Suppressor macrophage treated with lipopolysaccharide for 1 hour (primary cell): ENCODE data around the gene FGF22.
"Not testable (repeated sequence)": the region's sequence is repeated elsewhere in the genome, so short reads cannot be mapped to it uniquely, and the experiment has no call there.

Source experiments
- DNase-seq, 3 donors: peaks; one replicate each; pipeline ENCODE4 v3.0.0-alpha.2; 2020 to 2022

Gene FGF22

DNA sequence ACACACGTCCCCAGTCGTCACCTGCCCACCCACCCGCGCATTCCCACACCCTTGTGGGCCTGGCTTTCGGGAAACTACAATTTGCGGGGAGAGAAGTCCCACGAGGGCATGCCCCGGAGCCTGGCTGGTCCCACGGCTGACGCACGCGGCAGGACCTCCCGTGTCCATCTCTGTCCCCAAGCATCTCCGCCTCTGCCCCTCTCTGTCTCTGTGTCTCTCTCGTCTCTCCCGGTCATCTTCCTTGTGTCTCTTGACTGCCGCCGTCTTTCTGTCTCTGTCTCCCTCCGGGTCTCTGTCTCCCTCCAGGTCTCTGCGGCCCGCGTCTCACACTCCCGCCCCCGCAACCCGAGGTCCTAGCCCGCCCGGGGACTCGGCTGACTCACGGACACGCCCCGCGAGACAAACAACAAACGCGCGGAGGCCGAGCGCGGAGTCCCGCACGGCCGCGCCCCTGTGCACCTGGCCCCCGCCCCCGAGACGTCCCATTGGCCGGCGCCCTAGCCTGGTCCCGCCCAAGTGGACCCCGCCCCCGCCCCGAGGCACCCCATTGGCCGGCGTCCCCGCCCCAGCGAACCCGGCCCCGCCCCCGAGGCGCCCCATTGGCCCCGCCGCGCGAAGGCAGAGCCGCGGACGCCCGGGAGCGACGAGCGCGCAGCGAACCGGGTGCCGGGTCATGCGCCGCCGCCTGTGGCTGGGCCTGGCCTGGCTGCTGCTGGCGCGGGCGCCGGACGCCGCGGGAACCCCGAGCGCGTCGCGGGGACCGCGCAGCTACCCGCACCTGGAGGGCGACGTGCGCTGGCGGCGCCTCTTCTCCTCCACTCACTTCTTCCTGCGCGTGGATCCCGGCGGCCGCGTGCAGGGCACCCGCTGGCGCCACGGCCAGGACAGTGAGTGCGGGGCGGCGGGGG lies at the start of gene FGF22:
Gene FGF22 (plus strand): TSS at position 627 of the 908 bp plus-strand sequence. CDS start 47 bp downstream, at position 674.
- peak; percentile 92 to 99 (median 99) for DNase-seq

DNA sequence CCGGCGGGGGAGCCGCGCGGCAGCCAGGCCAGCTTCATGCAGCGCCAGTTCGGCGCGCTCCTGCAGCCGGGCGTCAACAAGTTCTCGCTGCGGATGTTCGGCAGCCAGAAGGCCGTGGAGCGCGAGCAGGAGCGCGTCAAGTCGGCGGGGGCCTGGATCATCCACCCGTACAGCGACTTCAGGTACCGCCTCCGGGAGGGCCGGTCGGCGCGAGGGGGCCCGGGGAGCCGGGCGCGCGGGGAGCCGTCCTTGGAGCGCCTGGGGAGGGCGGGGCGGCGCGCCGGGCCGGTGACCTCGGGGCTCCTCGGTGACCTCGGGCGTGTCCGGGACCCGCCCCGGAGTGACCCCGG lies 49.3 kb upstream of the FGF22 start:
- peak in 1 of 3 donors; percentile 53 for DNase-seq

DNA sequence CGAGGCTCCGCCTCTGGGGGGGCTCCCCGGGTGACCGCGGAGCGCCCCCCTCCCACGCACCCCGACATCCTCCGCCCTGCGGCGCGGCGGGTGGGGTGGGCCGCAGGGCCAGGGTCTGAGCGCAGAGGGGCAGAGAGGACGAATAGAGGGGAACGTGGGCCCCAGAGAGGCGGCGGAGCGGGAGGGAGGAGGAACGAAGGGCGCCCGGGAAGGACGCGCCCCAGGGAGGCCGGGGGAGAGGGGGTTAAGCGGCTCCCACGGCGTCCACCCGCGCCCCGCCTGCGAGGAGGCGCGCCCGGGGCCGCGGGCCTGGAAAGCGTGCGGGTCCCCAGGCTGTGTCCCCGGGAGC lies 49.0 kb upstream of the FGF22 start:
- no peak for DNase-seq

DNA sequence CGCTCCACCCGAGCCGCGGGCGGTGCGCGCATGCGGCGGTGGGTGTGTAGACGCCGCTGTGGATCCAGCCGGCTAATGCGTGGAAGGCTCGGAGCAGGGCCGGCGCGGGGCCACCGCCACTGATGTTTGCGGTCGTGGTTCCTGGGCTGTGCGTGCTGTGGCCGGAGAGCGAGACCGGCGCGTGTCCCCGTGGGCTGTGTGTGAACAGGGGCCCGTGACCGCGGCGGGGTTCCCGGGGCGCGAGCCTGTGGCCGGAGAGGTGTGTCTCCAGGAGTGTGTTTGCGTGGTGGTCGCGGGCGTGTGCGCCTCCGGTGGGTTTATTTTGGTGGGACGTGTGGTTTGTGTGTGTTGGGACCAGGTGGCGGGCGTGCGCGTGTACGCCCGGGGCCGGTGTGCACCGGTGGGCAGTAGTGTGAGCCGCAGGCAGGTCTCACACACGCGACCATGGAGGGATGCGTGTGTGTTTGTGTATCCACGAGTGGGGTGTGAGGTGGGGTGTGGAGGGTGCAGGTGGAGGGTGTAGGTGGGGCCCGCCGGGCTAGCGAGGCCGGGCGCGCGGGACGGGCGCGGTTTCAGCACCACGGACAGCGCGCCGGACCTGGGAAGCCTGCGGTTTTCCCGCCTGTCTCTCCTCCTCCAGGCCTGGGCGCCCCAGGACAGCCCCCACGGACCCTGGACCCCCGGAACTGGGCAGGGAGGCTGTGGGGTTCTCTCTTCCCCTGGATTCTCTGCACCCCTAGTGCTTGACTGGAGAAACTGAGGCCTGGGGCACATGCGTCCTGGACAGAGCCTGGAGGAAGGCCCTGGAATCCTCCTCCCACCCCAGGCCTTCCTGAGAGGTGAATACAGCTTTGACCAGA lies 48.4 kb upstream of the FGF22 start:
- peak in 2 of 3 donors; percentile 42 to 73 for DNase-seq

DNA sequence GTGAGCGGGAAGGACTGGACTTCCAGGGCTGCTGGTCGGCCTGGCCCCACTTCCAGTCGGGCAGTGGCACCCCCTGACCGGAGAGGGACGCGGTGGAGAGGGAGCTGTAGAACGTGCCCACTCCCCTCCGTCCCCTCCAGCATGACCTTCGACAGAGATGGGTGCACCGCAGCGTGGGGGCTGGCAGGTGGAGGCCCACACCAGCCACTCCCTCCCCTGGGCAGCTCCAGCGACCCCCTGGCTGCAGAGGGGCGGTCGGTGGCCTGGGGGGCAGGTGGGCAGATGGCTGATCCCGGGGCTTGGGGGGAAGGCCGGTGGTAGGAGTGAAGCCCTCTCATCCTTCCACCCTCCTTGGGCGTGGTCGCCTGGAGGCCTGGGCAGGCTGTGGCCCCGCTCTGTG lies 47.6 kb upstream of the FGF22 start:
- DNase-seq, result no peak

DNA sequence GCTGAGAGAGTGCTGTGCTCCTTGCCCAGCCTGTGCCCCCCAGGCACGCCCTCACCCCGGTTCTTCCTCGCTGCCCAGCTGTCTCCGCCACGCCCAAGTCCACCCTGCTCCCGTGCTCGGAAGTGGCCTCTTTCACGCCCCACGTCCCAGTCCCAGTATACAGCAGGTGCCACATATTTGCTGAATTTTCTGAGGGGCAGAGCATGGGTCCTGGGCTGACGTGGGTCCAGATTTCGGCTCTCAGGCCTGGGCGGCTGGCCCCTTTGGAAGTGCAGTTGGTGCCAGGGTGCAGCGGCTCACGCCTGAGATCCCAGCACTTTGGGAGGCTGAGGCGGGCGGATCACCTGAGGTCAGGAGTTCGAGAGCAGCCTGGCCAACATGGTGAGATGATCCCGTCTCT lies 46.6 kb upstream of the FGF22 start:
- DNase-seq, result no peak

DNA sequence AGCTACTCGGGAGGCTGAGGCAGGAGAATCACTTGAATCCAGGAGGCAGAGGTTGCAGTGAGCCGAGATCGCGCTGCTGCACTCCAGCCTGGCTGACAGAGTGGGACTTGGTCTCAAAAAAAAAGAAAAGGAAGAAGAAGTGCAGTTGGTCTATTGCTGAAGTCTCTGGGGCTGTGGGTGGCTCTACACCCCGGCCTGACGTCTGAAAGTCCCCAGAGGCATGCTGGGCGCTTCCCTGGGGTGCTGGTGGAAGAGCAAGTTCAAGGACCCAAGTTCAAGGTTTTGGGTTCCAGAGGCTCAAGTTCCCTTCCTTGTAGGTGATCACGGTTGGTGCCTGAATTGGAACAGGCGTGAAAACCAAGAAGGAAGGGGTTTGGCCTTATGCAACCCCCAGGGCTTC lies 46.2 kb upstream of the FGF22 start:
- peak in 1 of 3 donors; percentile 49 for DNase-seq

DNA sequence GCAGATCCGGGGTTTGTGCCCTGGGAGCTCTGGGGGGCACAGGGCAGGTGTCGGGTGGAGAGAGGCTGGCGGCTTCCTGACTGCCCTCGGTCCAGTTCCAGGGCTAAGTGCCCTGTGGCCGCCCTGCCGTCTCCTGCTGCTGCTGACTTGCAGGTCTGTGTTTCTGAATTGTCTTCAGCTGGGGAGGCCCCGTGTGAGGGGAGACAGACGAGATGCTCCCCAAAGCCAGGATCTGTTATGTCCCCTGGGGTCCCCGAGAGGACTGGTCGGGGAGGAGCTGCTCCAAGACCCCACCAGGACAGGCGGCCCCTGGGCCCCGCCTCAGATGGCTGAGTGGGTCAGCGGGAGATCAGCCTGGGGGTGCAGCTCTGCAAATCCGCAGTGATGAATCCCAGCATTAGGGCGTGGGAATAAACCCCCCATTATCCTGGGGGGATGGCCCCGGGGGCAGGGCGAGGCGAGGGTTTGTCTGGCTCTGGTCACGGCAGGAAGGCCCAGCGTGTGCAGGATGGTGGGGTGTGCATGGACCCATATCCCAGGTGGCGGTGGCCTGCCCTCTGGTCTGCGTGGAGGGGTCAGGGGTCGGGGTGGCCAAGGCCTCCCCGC lies 45.3 kb upstream of the FGF22 start:
- no peak for DNase-seq

DNA sequence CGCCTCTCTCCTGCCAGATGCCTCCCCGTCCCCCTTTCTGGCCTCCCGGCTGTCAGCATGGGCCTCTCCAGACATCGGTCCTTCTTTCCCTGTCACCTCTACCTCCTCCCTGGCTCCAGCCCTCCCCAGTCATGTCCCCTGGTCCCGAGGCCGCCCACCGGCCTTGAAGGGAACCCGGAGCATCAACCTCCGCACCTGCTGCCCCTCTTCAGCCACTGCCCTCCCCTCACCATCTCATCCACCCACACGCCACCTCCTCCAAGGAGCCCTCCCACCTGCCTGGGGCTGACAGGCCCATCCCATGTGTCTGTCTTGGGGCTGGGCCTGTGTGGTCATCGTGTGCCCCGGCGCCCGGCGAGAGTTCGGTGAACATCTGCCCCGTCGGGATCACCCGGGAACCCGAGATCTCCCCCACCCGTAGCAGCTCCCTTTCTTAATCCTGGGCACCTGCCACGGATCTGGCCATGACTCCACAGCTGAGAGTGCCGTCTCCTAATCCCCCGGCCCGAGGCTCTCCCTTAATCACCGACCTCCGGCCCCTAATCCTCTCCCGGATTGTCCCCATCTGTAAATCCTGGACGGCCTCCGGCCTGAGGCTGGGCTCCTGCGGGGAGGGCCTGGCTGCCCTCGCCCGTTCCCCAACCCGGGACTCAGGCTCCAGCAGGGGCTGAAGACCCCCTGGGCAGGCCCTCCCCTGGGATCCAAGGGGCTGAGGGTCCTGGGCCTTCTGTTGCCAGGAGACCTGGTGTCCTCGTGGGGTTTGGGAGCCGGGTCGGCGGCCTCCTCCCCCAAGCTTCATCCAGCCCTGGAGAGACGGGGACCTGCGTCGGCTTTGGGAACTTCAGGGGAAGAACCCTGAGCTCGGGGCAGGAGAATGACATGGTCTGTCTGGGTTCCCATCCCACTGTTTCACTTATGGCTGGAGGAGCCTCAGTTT lies 44.1 kb upstream of the FGF22 start:
- DNase-seq, result no peak

DNA sequence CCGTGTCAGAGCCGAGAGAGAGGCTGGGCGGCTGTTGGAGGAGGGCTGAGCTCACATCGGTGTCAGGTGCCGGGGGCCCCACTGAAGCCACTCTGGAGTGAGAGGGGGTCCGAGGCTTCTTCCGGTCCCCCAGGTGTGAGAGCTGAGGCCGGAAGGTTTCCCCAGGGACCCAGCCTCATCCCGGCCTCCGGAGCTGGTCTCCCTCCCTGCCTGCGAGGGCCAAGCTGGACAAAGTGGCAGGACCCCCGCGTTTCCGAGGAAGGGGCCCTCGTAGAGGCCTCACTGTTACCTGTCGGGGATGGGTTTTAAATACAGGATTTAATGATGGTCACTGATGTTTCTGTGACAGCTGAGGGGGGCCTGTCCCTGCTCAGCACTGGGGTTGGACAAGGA lies 43.4 kb upstream of the FGF22 start:
- DNase-seq, result no peak

DNA sequence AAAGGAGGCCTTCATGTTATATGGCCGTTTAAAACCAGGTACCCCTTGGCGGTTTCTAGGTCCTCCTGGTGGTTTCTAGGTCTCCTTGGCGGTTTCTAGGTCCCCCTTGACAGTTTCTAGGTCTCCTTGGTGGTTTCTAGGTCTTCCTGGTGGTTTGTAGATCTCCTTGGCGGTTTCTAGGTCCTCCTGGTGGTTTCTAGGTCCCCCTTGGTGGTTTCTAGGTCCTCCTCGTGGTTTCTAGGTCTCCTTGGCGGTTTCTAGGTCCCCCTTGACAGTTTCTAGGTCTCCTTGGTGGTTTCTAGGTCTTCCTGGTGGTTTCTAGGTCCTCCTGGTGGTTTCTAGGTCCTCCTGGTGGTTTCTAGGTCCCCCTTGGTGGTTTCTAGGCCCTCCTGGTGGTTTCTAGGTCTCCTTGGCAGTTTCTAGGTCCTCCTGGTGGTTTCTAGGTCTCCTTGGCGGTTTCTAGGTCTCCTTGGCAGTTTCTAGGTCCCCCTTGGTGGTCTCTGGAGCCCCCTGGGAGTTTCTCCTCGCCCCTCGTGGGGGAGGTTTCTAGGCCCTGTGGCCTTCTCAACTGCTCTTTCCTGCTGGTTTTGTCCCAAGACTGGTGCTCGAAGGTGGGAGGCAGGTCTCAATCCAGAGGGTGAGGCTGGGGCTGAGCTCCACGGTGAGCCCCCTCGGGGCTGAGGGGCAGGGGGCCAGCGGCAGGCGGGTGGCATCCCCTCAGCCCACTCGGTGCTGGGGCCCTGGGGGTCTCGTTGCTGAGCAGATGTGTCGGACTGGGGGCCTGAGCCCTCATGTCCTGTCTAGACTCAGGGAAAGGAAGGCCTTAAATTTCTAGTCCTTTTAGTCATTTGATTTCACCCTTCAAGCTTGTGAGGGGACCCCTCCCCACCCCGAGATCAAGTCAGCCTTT lies 42.0 kb upstream of the FGF22 start:
- no peak for DNase-seq

DNA sequence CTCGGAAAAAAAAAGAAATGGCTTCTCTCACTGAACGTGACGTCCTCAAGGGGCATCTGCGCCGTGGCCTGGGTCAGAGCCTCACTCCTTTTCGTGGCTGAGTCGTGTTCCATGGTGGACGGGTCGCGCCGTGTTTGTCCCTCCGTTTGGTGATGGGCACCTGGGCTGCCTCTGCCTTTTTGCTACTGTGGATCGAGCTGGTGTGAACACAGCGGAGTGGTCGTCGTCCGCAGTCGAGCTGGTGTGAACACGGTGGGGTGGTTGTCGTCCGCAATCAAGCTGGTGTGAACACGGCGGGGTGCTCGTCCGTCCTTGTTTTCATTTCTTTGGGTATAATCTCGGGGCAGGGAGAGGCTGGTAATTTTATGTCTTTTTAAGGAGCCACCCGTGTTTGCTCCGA lies 38.4 kb upstream of the FGF22 start:
- no peak for DNase-seq

DNA sequence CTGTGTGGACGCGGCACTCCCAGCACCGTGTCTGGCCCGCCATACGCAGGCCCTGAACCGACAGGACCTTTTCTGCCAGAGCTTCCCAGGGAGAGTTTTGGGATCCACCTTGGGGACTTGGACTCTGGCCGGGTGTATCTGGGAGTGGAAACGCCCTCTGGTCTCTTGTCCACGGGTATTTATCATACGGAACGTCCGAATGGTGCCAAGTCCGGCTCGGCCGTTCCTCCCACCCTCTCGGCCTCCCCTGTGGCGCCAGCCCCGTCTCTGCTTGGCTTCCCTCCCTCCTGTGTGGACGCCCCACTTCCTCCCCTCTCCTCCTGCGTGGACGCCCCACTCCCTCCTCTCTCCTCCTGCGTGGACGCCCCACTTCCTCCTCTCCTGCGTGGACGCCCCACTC lies 37.9 kb upstream of the FGF22 start:
- no peak for DNase-seq

DNA sequence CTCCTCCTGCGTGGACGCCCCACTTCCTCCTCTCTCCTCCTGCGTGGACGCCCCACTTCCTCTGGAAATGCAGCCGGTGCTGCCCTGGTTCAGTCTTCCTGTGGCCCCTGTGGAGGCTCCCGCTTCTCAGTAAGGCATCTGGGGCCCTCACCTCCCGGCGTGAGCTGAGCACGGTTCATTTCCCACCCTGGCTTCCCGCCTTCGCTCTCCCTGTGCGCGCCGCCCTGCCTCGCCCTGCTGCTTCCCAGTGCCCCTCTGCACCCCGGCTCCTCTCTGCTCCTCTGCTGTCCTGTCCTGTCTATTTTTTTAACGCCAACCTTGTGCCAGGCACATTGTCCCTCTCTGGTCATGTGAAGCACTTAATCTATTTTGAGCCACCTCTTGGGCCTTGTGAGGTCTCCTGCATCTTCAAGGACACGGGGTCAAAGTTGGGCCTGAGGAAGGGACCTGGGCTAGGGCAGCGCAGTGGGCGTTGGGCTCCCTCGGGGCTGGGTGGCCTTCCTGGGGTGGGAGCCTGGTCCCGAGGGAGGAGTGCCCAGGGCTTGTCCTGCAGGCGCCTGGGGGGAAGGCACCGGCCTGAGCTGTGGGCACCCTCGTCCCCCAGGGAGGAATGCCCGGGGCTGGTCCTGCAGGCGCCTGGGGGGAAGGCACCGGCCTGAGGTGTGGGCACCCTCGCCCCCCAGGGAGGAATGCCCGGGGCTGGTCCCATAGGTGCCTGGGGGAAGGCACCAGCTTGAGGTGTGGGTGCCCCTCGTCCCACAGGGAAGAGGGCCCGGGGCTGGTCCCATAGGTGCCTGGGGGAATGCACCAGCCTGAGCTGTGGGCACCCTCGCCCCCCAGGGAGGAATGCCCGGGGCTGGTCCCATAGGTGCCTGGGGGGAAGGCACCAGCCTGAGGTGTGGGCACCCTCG lies 37.0 kb upstream of the FGF22 start:
- DNase-seq, result no peak

DNA sequence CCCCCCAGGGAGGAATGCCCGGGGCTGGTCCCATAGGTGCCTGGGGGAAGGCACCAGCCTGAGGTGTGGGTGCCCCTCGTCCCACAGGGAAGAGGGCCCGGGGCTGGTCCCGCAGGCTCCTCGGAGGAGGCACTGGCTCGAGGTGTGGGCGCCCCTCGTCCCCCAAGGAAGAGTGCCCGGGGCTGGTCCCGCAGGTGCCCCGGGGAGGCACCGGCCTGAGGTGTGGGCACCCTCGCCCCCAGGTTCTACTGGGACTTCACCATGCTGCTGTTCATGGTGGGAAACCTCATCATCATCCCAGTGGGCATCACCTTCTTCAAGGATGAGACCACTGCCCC lies 36.4 kb upstream of the FGF22 start:
- DNase-seq, result not testable (repeated sequence)

DNA sequence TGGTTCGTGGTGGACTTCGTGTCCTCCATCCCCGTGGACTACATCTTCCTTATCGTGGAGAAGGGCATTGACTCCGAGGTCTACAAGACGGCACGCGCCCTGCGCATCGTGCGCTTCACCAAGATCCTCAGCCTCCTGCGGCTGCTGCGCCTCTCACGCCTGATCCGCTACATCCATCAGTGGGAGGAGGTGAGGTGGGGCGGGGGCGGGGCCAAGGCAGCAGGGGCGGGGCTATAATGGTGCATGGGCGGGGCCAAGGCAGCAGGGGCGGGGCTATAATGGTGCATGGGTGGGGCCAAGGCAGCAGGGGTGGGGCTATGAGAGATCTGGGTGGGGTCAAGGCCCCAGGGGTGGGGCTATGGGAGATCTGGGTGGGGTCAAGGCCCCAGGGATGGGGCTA lies 35.9 kb upstream of the FGF22 start:
- not testable (repeated sequence) for DNase-seq

DNA sequence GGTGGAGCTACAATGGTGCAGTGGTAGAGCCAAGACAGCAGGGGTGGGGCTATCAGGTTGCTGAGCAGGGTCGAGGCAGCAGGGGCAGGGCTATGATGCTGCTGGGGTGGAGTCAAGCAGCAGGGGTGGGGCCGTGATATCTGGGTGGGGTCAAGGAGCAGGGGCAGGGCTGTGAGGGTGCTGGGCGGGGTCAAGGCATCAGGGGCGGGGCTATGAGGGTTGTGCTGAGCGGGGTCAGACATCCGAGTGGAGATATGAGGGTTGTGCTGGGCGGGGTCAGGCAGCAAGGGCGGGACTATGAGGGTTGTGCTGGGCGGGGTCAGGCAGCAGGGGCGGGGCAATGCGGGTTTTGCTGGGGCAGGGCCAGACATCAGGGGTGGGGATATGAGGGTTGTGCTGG lies 35.3 kb upstream of the FGF22 start:
- peak; percentile 19 to 51 (median 35) for DNase-seq

DNA sequence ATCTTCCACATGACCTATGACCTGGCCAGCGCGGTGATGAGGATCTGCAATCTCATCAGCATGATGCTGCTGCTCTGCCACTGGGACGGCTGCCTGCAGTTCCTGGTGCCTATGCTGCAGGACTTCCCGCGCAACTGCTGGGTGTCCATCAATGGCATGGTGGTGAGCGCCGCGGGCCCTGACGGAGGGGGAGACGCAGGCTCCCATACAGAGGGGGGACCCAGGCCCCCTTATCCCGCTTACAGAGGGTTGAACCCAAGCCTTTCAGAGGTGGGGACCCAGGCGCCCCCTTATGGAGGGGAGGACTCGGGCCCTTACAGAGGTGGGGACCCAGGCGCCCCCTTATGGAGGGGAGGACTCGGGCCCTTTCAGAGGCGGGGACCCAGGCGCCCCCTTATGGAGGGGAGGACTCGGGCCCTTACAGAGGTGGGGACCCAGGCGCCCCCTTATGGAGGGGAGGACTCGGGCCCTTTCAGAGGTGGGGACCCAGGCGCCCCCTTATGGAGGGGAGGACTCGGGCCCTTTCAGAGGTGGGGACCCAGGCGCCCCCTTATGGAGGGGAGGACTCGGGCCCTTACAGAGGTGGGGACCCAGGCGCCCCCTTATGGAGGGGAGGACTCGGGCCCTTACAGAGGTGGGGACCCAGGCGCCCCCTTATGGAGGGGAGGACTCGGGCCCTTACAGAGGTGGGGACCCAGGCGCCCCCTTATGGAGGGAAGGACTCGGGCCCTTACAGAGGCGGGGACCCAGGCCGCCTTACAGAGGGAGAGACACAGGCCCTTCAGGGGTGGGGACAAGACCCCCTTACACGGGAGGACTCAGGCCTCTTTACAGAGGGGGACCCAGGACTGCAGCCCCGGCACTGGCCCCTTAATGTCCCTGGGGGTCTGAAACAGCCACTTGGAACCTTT lies 34.4 kb upstream of the FGF22 start:
- not testable (repeated sequence) for DNase-seq
